DMS79 (cell line): ENCODE measurements around the gene PLCG2.
"Not testable (repeated sequence)": the region's sequence is repeated elsewhere in the genome, so short reads cannot be mapped to it uniquely, and the experiment has no call there.

Experiments
- DNase-seq: peaks from one replicate; lab custom pipeline; 2025; lab: John Stamatoyannopoulos, UW

Gene PLCG2

GRCh38 chr16:81938326-81939163 lies 159.5 kb downstream of the PLCG2 start:
- DNase-seq, result no peak

DNA sequence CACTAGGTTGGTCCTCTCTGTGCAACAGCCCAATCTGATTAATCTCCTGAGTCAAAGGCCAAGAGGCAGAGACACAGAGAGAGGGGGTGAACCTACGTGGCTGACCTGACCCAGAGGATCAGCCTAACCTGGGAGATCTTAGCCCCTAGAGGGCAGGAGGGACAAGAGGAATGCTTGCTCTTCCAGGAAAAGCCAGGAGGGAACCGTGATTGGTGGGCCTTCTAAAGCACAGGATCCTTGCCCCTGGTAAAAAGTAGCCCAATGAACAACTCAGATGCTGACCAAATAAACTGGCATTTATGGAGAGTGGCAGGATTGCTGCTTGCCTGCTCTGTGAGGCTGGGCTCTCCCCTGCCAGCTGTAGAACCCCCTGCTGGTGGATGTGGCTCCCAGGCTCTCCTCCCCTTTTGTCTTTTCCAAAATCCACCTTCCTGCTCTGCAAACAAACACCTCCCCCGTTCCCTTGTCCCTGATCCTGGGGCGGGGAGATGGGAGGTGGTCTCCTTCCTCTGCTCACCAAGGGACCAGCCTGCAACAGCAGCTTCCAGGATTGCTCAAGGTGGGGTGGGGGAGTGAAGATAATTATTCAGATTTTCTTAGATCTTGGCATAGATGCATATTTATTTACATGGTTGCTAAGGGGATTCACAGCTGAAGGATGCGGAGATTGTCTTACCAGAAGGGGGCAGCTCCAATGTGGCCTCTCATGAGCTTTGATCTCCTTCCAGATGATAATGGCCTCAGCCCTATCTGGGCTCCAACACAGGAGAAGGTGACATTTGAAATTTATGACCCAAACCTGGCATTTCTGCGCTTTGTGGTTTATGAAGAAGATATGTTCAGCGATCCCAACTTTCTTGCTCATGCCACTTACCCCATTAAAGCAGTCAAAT lies 160.3 kb downstream of the PLCG2 start:
- DNase-seq, result no peak

DNA sequence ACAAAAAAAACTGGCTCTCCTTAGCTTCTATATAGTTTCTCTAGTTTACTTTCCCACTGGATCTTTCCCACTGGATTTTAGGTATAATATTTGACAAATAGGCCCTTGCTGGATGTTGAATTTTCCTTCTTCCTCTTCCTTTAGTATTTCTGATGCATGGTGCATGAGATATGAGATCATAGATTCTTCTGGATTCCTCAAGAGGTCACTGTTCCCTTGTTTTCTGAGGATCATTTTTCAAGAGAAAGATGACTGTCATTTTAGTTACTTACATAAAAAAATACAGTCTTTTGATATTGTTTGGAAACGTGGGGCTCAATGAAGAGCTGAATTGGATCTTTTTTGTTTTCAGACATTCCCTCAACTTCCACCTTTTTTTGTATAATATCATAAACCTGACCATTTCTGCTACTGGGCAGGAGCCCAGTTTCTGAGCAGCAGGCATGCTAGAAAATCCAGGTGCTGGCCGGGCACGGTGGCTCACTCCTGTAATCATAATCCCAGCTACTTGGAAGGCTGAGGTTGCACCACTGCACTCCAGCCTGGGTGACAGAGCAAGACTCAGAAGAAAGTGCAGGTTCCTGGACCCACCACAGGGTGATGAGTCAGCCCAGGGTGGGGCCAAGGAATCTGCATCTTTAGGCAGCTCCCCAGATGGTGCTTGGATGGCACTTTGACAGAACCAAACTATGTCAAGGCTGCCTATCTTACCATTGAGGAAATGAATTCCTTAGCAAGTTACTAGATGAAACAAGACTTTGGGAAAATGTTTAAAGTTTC lies 161.9 kb downstream of the PLCG2 start:
- no peak for DNase-seq

DNA sequence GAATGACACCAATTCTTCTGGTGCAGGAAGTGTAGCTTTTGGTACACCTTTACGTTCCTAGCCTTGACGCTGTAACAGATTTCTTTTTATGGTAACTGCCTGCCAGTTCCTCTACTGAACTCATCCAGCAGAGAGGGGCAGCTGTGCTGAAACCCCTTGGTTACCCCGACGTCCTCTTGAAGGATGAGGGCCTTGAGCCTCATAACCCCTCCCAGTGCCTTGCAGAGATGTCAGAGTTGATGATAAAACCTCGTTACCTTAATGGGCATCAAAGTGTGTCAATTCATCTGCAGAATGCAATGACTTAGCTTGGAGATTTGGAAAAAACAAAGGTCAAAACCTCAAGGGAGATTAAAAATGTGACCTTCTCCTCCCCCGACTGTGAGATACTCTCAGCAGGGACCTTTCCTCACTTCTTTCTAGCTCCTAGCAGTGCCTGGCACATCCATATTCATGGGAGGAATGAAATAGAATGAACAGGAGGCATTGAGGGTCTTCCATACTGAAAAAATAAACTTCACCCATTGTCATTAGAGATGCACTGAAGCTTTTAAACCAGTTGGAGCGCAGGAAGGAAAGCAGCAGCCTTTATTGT lies 163.0 kb downstream of the PLCG2 start:
- no peak for DNase-seq

DNA sequence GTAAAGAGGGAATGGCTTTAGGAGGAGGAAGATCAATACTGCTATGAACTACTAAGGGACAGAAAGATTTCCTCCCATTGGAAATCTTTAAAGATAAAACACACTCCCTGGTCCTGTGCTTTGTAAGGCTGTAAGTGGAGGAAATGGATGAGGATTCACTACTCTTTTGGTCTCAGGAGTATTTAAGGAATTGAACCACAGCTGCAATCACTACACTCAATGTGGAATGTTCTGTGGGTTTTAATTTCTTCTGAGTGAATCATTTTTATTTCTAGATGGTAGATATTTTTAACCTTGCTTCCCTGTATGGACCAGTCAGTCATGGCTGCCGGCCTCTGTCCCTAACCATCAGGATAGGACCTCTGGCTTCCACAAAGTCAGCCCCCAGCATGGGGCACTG lies 166.6 kb downstream of the PLCG2 start:
- DNase-seq, result no peak

- DNase-seq, result no peak
Observed at GRCh38 chr16:81946206-81946605, 167.1 kb downstream of the PLCG2 start.

DNA sequence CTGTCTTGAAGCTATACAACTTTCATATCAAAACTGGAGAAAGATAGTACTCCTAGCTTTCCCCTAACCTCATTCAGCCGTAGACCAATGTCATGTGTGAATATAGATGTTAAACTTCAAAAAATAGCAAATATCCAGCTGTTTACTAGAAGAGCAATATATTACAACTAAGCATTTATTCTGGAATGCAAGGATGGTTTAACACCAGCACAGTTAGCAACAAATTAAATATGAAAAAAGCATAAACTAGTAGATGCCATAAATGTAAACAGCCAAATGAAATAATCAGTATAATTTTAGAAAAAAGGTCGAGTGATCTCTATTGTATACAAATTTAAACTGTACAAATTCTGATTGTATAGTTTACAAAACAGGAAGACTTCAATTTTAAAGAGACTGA lies 172.5 kb downstream of the PLCG2 start:
- no peak for DNase-seq

DNA sequence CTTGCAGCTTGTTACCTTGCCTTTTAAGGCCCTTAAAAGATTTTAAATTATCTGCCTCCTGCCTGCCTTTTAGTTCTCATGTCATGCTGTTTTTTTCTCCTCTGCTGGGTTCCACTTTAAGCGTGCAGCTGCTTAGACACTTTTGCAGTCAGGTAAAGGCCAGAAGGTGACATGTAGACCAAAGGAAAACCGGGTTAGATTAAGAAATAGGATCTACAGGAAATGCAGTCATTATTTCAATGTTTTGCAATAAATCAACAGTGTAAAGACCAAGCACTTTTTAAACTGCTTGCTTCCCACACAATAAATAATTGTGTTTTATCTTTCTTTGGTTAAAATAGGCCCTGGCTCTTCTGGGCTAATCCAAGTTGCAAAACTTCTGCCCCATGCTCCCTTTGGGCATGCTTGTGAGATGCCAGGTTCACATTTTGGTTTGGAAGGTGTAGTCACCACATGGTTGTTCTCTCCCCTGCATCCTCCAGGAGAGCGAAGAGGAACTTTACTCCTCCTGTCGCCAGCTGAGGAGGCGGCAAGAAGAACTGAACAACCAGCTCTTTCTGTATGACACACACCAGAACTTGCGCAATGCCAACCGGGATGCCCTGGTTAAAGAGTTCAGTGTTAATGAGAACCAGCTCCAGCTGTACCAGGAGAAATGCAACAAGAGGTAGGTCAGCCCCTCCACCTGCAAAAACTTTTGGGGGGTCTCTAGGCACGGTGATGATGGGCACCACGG lies 177.3 kb downstream of the PLCG2 start:
- no peak for DNase-seq

GRCh38 chr16:81964808-81965207 lies 185.7 kb downstream of the PLCG2 start:
- DNase-seq, result no peak

DNA sequence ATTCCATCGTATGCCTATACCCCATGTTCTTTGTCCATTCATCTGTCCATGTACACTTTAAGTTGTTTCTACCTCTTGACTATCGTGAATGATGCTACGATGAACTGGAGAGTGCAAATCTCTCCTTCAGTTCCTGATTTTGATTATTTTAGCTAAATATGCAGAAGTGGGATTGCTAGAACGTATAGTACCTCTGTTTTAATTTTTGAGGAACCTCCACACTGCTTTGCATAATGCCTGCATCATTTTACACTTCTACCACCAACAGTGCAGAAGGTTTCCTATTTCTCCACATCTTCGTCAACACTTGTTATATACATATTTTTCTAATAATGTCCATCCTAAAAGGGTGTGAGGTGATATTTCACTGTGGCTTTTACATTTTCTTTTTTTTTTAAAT lies 188.3 kb downstream of the PLCG2 start:
- DNase-seq, result no peak

DNA sequence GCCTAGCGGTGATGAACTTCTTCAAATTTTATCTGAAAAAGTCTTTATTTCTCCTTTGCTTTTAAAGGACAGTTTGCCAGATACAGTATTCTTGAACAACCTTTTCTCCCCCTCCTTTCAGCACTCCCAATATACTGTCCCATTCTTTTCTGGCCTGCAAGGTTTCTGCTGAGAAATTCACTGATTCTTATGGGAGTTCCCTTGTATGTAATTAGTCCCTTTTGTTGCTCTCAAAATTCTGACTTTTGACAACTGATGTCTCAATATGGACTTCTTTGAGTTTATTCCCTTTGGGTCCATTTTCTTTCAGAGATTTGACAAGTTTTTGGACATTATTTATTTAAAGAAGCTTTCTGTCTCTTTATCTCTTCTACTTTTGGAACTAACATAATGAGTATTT lies 192.8 kb downstream of the PLCG2 start:
- DNase-seq, result no peak

- no peak for DNase-seq
Observed at GRCh38 chr16:81973737-81974136, 194.6 kb downstream of the PLCG2 start.

GRCh38 chr16:81975637-81976036 lies 196.5 kb downstream of the PLCG2 start:
- DNase-seq, result no peak

DNA sequence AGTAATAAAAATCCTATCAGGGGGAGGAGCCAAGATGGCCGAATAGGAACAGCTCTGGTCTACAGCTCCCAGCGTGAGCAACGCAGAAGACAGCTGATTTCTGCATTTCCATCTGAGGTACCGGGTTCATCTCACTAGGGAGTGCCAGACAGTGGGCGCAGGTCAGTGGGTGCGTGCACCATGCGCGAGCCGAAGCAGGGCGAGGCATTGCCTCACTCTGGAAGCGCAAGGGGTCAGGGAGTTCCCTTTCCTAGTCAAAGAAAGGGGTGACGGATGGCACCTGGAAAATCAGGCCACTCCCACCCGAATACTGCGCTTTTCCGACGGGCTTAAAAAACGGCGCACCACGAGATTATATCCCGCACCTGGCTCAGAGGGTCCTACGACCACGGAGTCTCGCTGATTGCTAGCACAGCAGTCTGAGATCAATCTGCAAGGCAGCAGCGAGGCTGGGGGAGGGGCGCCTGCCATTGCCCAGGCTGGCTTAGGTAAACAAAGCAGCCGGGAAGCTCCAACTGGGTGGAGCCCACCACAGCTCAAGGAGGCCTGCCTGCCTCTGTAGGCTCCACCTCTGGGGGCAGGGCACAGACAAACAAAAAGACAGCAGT lies 198.3 kb downstream of the PLCG2 start:
- DNase-seq, result not testable (repeated sequence)

- no peak for DNase-seq
Observed at GRCh38 chr16:81987121-81987520, 208.0 kb downstream of the PLCG2 start.

- DNase-seq, result no peak
Observed at GRCh38 chr16:81987706-81988105, 208.6 kb downstream of the PLCG2 start.

GRCh38 chr16:81992859-81993258 lies 213.8 kb downstream of the PLCG2 start:
- no peak for DNase-seq

- no peak for DNase-seq
Observed at GRCh38 chr16:81994485-81994884, 215.4 kb downstream of the PLCG2 start.

GRCh38 chr16:81995651-81996050 lies 216.6 kb downstream of the PLCG2 start:
- no peak for DNase-seq

DNA sequence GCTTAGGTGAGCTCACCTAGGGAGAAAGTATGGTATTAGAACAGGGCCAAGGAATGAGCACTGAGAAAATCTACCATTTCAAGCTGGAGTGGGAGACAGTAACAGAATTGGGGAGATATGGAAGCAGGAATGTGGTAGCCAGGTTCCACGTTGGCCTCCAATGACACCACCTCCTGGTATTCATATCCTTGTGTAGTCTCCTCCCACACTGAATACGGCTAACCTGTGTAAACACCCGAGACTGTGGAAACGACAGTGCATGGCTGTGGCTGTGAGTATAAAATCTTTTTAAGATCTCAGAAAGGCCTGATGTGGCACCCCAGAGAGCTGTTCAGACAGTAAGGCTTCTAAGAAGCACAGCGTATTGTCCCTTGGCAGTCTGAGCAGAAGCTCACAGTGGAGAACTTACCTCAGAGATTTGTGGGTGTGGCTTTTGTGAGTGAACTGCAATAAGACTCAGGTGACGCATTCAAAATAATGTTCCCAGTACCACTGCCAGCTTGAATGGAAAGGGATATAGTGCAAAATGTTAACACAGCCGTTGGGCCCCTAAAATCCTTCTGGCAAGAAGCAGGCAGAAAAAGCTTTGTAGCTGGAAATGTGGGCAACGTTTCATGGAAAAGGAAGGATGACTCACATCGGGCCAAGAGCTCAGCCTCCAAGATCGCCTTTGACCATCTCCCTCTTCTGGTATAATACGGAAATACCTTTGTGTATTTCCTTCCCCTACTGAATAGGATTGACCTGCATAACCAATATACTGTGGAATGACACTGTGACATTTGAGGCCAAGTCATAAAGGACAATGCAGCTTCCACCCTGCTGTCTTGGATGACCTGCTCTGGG lies 217.8 kb downstream of the PLCG2 start:
- no peak for DNase-seq
